ENCODE results near the gene LY6G5B.
A peak's percentile ranks its signal among the peaks of the same experiment; 100 is the strongest.

Gene LY6G5B

GRCh38 chr6:31643818-31644454, 25.8 kb upstream of the LY6G5B start:
- Histone ChIP-seq H3K9ac (ENCODE audit: low read depth, low read length) (no peak overlapping the region), H3K9me3 (ENCODE audit: control insufficient read depth, insufficient read depth, low read length) (no peaks in the 10 kb centered on the region), H3K4me3 (ENCODE audit: low read depth, low read length) (no peak overlapping the region), H3K36me3 (ENCODE audit: control insufficient read depth, insufficient read depth, low read length) (peaks cover 76% of the 10 kb centered on the region), H3K27me3 (ENCODE audit: control insufficient read depth, insufficient read depth, low read length) (no peaks in the 10 kb centered on the region), H3K4me1 (ENCODE audit: control insufficient read depth, insufficient read depth, low read length) (no peaks in the 10 kb centered on the region)

GRCh38 chr6:31645325-31645724, 24.5 kb upstream of the LY6G5B start:
- Histone ChIP-seq H3K4me3 (ENCODE audit: low read depth, low read length) (no peak overlapping the region), H3K36me3 (ENCODE audit: control insufficient read depth, insufficient read depth, low read length) (peaks cover 66% of the 10 kb centered on the region), H3K9me3 (ENCODE audit: control insufficient read depth, insufficient read depth, low read length) (no peaks in the 10 kb centered on the region), H3K4me1 (ENCODE audit: control insufficient read depth, insufficient read depth, low read length) (no peaks in the 10 kb centered on the region), H3K27me3 (ENCODE audit: control insufficient read depth, insufficient read depth, low read length) (no peaks in the 10 kb centered on the region), H3K9ac (ENCODE audit: low read depth, low read length) (no peak overlapping the region)

GRCh38 chr6:31651602-31652191, 18.1 kb upstream of the LY6G5B start:
- H3K27me3 ChIP-seq (ENCODE audit: control insufficient read depth, insufficient read depth, low read length), result no peaks in the 10 kb centered on the region
- peak overlapping the region; percentile 96 for H3K4me3 ChIP-seq (ENCODE audit: low read depth, low read length)
- peak overlapping the region; percentile 91 for H3K9ac ChIP-seq (ENCODE audit: low read depth, low read length)
- peaks cover 22% of the 10 kb centered on the region for H3K36me3 ChIP-seq (ENCODE audit: control insufficient read depth, insufficient read depth, low read length)
- H3K9me3 ChIP-seq (ENCODE audit: control insufficient read depth, insufficient read depth, low read length), result no peaks in the 10 kb centered on the region
- no peaks in the 10 kb centered on the region for H3K4me1 ChIP-seq (ENCODE audit: control insufficient read depth, insufficient read depth, low read length)

- Histone ChIP-seq H3K9me3 (ENCODE audit: control insufficient read depth, insufficient read depth, low read length) (no peaks in the 10 kb centered on the region), H3K9ac (ENCODE audit: low read depth, low read length) (peak overlapping the region; percentile 91), H3K27me3 (ENCODE audit: control insufficient read depth, insufficient read depth, low read length) (no peaks in the 10 kb centered on the region), H3K4me3 (ENCODE audit: low read depth, low read length) (peak overlapping the region; percentile 96), H3K36me3 (ENCODE audit: control insufficient read depth, insufficient read depth, low read length) (peaks cover 12% of the 10 kb centered on the region), H3K4me1 (ENCODE audit: control insufficient read depth, insufficient read depth, low read length) (no peaks in the 10 kb centered on the region)
Observed at GRCh38 chr6:31652925-31653724, 16.7 kb upstream of the LY6G5B start.

GRCh38 chr6:31654574-31655348, 15.0 kb upstream of the LY6G5B start:
- no peak overlapping the region for H3K9ac ChIP-seq (ENCODE audit: low read depth, low read length)
- no peak overlapping the region for H3K4me3 ChIP-seq (ENCODE audit: low read depth, low read length)
- no peaks in the 10 kb centered on the region for H3K27me3 ChIP-seq (ENCODE audit: control insufficient read depth, insufficient read depth, low read length)
- H3K9me3 ChIP-seq (ENCODE audit: control insufficient read depth, insufficient read depth, low read length), result no peaks in the 10 kb centered on the region
- H3K4me1 ChIP-seq (ENCODE audit: control insufficient read depth, insufficient read depth, low read length), result no peaks in the 10 kb centered on the region
- H3K36me3 ChIP-seq (ENCODE audit: control insufficient read depth, insufficient read depth, low read length), result peaks cover 3% of the 10 kb centered on the region

- Histone ChIP-seq H3K9ac (ENCODE audit: low read depth, low read length) (no peak within 1 kb of the TSS), H3K4me1 (ENCODE audit: control insufficient read depth, insufficient read depth, low read length) (no peaks in the 10 kb centered on the region), H3K36me3 (ENCODE audit: control insufficient read depth, insufficient read depth, low read length) (peaks cover 3% of the 10 kb centered on the region), H3K4me3 (ENCODE audit: low read depth, low read length) (no peak within 1 kb of the TSS), H3K27me3 (ENCODE audit: control insufficient read depth, insufficient read depth, low read length) (no peaks in the 10 kb centered on the region), H3K9me3 (ENCODE audit: control insufficient read depth, insufficient read depth, low read length) (no peaks in the 10 kb centered on the region)
Observed at GRCh38 chr6:31655349-31656237, 14.2 kb upstream of the LY6G5B start, which contains the start of gene APOM. Gene APOM, plus strand, starts transcription at chr6:31655894. Its CDS starts 73 bp downstream, at chr6:31655967.

GRCh38 chr6:31657406-31658157, 12.2 kb upstream of the LY6G5B start:
- H3K9me3 ChIP-seq (ENCODE audit: control insufficient read depth, insufficient read depth, low read length), result no peaks in the 10 kb centered on the region
- no peaks in the 10 kb centered on the region for H3K27me3 ChIP-seq (ENCODE audit: control insufficient read depth, insufficient read depth, low read length)
- peaks cover 14% of the 10 kb centered on the region for H3K36me3 ChIP-seq (ENCODE audit: control insufficient read depth, insufficient read depth, low read length)
- no peaks in the 10 kb centered on the region for H3K4me1 ChIP-seq (ENCODE audit: control insufficient read depth, insufficient read depth, low read length)
- H3K4me3 ChIP-seq (ENCODE audit: low read depth, low read length), result no peak overlapping the region
- H3K9ac ChIP-seq (ENCODE audit: low read depth, low read length), result no peak overlapping the region

- H3K4me3 ChIP-seq (ENCODE audit: low read depth, low read length), result no peak overlapping the region
- no peak overlapping the region for H3K9ac ChIP-seq (ENCODE audit: low read depth, low read length)
- H3K27me3 ChIP-seq (ENCODE audit: control insufficient read depth, insufficient read depth, low read length), result no peaks in the 10 kb centered on the region
- H3K36me3 ChIP-seq (ENCODE audit: control insufficient read depth, insufficient read depth, low read length), result peaks cover 15% of the 10 kb centered on the region
- H3K9me3 ChIP-seq (ENCODE audit: control insufficient read depth, insufficient read depth, low read length), result no peaks in the 10 kb centered on the region
- no peaks in the 10 kb centered on the region for H3K4me1 ChIP-seq (ENCODE audit: control insufficient read depth, insufficient read depth, low read length)
Observed at GRCh38 chr6:31658158-31658688, 11.6 kb upstream of the LY6G5B start.

- Histone ChIP-seq H3K4me3 (ENCODE audit: low read depth, low read length) (peak overlapping the region; percentile 92), H3K9ac (ENCODE audit: low read depth, low read length) (no peak overlapping the region), H3K36me3 (ENCODE audit: control insufficient read depth, insufficient read depth, low read length) (peaks cover 18% of the 10 kb centered on the region), H3K4me1 (ENCODE audit: control insufficient read depth, insufficient read depth, low read length) (peaks cover 2% of the 10 kb centered on the region), H3K9me3 (ENCODE audit: control insufficient read depth, insufficient read depth, low read length) (no peaks in the 10 kb centered on the region), H3K27me3 (ENCODE audit: control insufficient read depth, insufficient read depth, low read length) (no peaks in the 10 kb centered on the region)
Observed at GRCh38 chr6:31658983-31659648, 10.7 kb upstream of the LY6G5B start.

All from iPS-15b (cell line).